Psoas muscle (tissue), 8 donors: ENCODE measurements around the gene RASSF3. TPM values are rescaled to one million over a fixed set of nuclear protein-coding genes. Genes with fewer than 3 reads are reported as not detected.
A peak's percentile ranks its signal among the peaks of the same experiment; 100 is the strongest.

Experiments
- ATAC-seq, 4 donors: fragments of 200-7000 bp; cut with Tn5 transposase; one replicate each; pipeline ENCODE4 v1.9.1; 2020; ENCODE audit warnings: moderate library complexity in 3 of 4, mild to moderate bottlenecking in 2 of 4
- DNase-seq, 2 donors: peaks; one replicate each; pipeline ENCODE4 v3.0.0-alpha.2; 2020
- H3K27ac ChIP-seq: fragments of 200-600 bp; one replicate; pipeline ENCODE4 v1.8.0; 2022
- H3K27me3 ChIP-seq, 3 donors: fragments of 200-600 bp in 1 of 3; one replicate each; pipeline versions ENCODE4 v1.6.1 to v1.8.0; 2013 to 2022; ENCODE audit warnings: low read length in 2 of 3, mild to moderate bottlenecking in 2 of 3, moderate library complexity in 1 of 3; ENCODE audit not compliant: insufficient read depth in 3 of 3
- H3K36me3 ChIP-seq, 2 donors: fragments of 200-600 bp in 1 of 2; one replicate each; pipeline versions ENCODE4 v1.6.1 to v1.8.0; 2013 to 2022; ENCODE audit warnings: low read depth in 1 of 2, mild to moderate bottlenecking in 1 of 2, moderate library complexity in 1 of 2; ENCODE audit not compliant: insufficient read depth in 1 of 2
- H3K4me1 ChIP-seq: fragments of 200-600 bp; one replicate; pipeline ENCODE4 v1.8.0; 2022
- H3K4me3 ChIP-seq: fragments of 200-600 bp; one replicate; pipeline ENCODE4 v1.8.0; 2022; ENCODE audit warnings: mild to moderate bottlenecking
- H3K9me3 ChIP-seq: fragments of 200-600 bp; one replicate; pipeline ENCODE4 v1.8.0; 2022
- WGBS, 3 donors: extraction: QIAGEN DNeasy Blood & Tissue Kit; methylation state at CpG; one replicate each; pipeline versions ENCODE4 v1.1.6 to v1.1.7; 2013; 5-methylcytosine and 5-hydroxymethylcytosine counted together
- intact Hi-C, 2 donors: fragments of 100-400 bp; cut with DNase I; formaldehyde crosslinking; loops; one replicate each; pipeline versions ENCODE4 v1.11.0 to v1.14.2; 2022
- polyA plus RNA-seq, 3 donors: library from polyadenylated mRNA; stranded (reverse); fragments of 200-250 nt; gene quantifications; one replicate each; pipeline ENCODE4 v1.2.3, GENCODE V29; 2013
- total RNA-seq, 4 donors: library from RNA; stranded (reverse); fragmentation: NEBNext Ultra II Directional in 2 of 4; extraction: Animal tissue kit (Norgen Biotek cat#: 25700) in 2 of 4; gene quantifications; one replicate each; pipeline versions ENCODE4 v1.2.1 to v1.2.4, GENCODE V29; 2021 to 2023
- TF ChIP-seq, protein P1 (sequence below): fragments of 200-600 bp; IDR thresholded peaks from one replicate; pipeline ENCODE4 v1.8.0; 2022; ENCODE audit warnings: antibody characterized with exemption
- donor health status: healthy with polysubstance abuse.
- donor health status: DM: no; HTN: no; CAD: no; lungs with moderate emphysema.
- donor health status: Bipolar disorder and iron deficiency.
- donor health status: healthy.
- donor health status: DM: yes; HTN: yes; CAD: no.
- donor health status: DM: no; HTN: no; CAD: no.
- donor health status: DM: no; HTN: no; CAD: no.
- donor health status: DM: yes; HTN: yes; CAD: no.

Gene RASSF3
- total and polyA plus RNA-seq, 7 donors: 4.9 to 30.6 (median 14.5) TPM

DNA sequence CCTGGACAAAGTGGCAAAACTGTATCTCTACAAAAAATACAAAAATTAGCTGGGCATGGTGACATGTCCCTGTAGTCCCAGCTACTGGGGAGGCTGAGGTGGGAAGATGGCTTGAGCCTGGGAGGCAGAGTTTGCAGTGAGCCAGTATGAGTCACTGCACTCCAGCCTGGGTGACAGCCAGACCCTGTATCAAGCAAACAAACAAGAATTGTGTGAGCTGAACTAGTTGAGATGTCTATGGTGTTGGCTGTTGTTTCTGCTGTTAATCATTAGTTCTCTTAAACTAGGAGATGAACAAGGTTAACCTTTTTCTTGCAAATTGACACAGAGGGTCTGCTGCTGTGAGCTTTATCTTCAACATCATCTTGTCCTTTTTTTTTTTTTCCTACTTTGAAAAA, 23.6 kb downstream of the RASSF3 start:
- Histone ChIP-seq H3K4me1 (no peaks in the 10 kb centered on the region), H3K9me3 (no peaks in the 10 kb centered on the region), H3K27ac (no peak overlapping the region), H3K36me3 (no peaks in the 10 kb centered on the region), H3K4me3 (no peak overlapping the region), H3K27me3 (no peaks in the 10 kb centered on the region)
- intact Hi-C loops: no loop called here
- TF ChIP-seq, protein P1, sequence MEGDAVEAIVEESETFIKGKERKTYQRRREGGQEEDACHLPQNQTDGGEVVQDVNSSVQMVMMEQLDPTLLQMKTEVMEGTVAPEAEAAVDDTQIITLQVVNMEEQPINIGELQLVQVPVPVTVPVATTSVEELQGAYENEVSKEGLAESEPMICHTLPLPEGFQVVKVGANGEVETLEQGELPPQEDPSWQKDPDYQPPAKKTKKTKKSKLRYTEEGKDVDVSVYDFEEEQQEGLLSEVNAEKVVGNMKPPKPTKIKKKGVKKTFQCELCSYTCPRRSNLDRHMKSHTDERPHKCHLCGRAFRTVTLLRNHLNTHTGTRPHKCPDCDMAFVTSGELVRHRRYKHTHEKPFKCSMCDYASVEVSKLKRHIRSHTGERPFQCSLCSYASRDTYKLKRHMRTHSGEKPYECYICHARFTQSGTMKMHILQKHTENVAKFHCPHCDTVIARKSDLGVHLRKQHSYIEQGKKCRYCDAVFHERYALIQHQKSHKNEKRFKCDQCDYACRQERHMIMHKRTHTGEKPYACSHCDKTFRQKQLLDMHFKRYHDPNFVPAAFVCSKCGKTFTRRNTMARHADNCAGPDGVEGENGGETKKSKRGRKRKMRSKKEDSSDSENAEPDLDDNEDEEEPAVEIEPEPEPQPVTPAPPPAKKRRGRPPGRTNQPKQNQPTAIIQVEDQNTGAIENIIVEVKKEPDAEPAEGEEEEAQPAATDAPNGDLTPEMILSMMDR: no peak
- ATAC-seq: peak in 1 of 4 donors; percentile 76
- peak in 1 of 2 donors; percentile 39 for DNase-seq

DNA sequence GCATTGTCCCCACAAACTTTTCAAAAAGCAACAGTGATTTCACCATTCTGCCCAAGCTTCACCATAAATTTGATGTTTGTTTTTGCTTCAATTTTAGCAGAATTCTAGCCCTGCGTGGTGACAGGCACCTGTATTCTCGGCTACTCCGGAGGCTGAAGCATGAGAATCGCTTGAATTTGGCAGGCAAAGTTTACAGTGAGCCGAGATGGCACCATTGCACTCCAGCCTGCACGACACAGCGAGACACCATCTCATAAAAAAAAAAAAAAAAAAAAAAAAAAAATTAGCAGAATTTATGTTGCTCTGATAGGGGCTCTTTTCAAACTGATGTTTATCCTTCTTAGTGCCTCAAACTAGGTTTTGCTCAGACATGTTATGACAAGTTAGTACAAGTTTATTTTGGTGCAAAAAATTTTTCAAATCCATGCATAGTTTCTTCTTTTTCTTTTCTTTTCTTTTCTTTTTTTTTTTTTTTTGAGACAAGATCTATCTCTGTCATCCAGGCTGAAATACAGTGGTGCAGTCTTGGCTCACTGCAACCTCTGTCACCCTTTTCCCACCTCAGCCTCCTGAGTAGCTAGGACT, 24.3 kb downstream of the RASSF3 start:
- Histone ChIP-seq H3K4me3 (no peak overlapping the region), H3K27ac (no peak overlapping the region), H3K27me3 (no peaks in the 10 kb centered on the region), H3K4me1 (no peaks in the 10 kb centered on the region), H3K36me3 (no peaks in the 10 kb centered on the region), H3K9me3 (no peaks in the 10 kb centered on the region)
- intact Hi-C loops: no loop called here
- ATAC-seq (no peak), DNase-seq (no peak)
- whole genome bisulfite sequencing, 3 donors: 52 to 69% (median 56%) methylated on average over 7 of the region's 7 CpGs
- TF ChIP-seq, protein P1: no peak

DNA sequence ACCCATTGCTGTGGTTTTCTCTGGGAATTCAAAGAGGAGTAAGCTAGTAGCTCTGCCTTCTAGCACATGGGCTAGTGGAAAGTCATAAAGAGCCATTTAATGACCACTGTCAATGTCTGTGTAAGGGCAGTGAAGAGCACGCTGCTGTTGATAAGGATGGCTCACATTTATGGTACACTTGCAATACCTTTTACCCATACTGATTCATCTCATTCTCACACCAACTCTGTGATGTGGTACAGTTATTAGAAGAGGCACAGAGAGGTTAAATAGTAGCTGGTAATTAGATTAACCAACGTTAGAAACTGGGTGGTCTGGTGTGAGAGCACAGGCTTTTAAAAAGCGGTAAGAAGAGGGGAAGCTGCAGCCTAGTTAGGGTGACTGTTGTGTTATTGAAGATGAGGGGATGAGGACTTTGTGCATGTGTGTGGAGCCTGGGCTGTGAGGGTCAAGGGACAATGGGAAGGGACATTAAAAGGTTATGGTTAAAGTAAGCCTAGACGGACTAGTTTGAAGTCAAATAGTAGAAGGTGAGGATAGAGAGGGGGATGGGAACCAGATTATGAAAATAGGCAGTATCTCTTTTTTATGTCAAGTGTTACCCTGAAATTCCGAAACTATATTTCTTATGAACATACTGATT, 25.2 kb downstream of the RASSF3 start:
- TF ChIP-seq, protein P1: no peak
- H3K4me1 ChIP-seq: no peaks in the 10 kb centered on the region
- no peak overlapping the region for H3K4me3 ChIP-seq
- ATAC-seq (no peak), DNase-seq (no peak)
- intact Hi-C loops: no loop called here
- no peaks in the 10 kb centered on the region for H3K36me3 ChIP-seq
- WGBS, 3 donors: 69 to 78% (median 72%) methylated on average over 5 of the region's 5 CpGs
- H3K27ac ChIP-seq: no peak overlapping the region
- H3K27me3 ChIP-seq: no peaks in the 10 kb centered on the region
- H3K9me3 ChIP-seq: no peaks in the 10 kb centered on the region

DNA sequence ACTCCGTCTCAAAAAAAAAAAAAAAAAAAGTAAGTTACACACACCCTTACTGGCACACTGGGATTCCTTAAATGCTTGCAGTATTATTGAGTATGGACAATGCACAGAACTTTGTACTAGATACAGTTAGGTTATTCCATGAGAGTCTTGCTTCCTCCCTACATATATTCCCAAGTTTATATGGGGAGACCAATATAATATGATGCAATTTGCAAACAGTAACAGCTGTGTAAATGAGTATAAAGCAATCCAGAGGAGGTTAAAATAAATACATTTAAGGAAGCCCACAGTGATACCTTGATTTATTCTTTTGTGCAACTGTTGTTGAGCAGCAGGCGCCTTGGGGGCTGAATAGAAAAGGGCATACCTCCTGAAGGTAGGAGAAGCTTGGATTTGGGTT, 26.6 kb downstream of the RASSF3 start:
- Histone ChIP-seq H3K36me3 (no peaks in the 10 kb centered on the region), H3K4me1 (no peaks in the 10 kb centered on the region), H3K27ac (no peak overlapping the region), H3K27me3 (no peaks in the 10 kb centered on the region), H3K4me3 (no peak overlapping the region), H3K9me3 (no peaks in the 10 kb centered on the region)
- intact Hi-C loops: no loop called here
- WGBS, 3 donors: 92 to 100% (median 93%) methylated on average over 2 of the region's 2 CpGs
- DNase-seq (no peak), ATAC-seq (no peak)
- TF ChIP-seq, protein P1: no peak

DNA sequence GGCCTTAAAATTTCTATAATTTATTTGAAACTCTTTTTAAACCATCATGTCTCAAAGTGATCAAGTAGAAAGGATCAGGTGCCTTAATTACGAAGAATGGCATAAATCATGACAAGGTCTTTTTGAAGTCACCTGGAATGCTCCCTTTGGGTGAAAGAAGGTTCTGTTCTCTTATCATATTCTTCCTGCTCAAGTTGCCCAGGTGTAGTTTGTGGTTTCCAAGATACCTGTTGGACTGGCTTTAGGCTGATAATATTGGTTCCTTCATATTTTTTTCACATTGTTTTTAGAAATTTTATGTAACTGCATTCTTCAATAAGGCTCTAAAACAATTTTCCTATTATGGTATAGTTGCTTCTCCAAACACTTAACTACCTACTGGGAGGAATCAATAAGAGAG, 29.2 kb downstream of the RASSF3 start:
- TF ChIP-seq, protein P1: no peak
- H3K4me3 ChIP-seq: no peak overlapping the region
- WGBS, 3 donors: 55 to 88% (median 66%) methylated on average over 1 of the region's 1 CpG
- DNase-seq (no peak), ATAC-seq (no peak)
- no peaks in the 10 kb centered on the region for H3K4me1 ChIP-seq
- intact Hi-C loops: no loop called here
- H3K36me3 ChIP-seq: no peaks in the 10 kb centered on the region
- H3K27ac ChIP-seq: no peak overlapping the region
- H3K9me3 ChIP-seq: no peaks in the 10 kb centered on the region
- no peaks in the 10 kb centered on the region for H3K27me3 ChIP-seq
